ENCODE measurements around the gene CD96.

The CD96 gene

GRCh38 chr3:111667170-111667569, 125.2 kb downstream of the CD96 start:
- Histone ChIP-seq H2BK15ac (ENCODE audit: low read length) (no peak overlapping the region), H3K27ac (replicated peaks; ENCODE audit: low read length) (no peak overlapping the region), H2BK5ac (ENCODE audit: low read length) (no peak overlapping the region), H3K9me3 (replicated peaks in 1 of 2; ENCODE audit: control insufficient read depth in 2 of 2, insufficient read depth in 1 of 2, low read depth in 1 of 2, low read length in 2 of 2) (no peaks in the 10 kb centered on the region), H3K27me3 (ENCODE audit: control insufficient read depth in 3 of 3, insufficient read depth in 3 of 3, low read depth in 1 of 3, low read length in 3 of 3) (no peaks in the 10 kb centered on the region), H3K18ac (ENCODE audit: low read length) (no peak overlapping the region), H2AFZ (ENCODE audit: low read length) (no peak overlapping the region), H3K36me3 (replicated peaks in 1 of 2; ENCODE audit: control insufficient read depth in 2 of 2, insufficient read depth in 2 of 2, low read length in 2 of 2) (no peaks in the 10 kb centered on the region), H3K4ac (ENCODE audit: low read length) (no peak overlapping the region), H4K91ac (ENCODE audit: low read depth, low read length, poor library complexity) (no peak overlapping the region), H3K9ac (ENCODE audit: low read depth, low read length, poor library complexity) (no peak overlapping the region), H3K14ac (ENCODE audit: low read length) (no peak overlapping the region), H2BK12ac (ENCODE audit: low read length) (no peak overlapping the region), H4K8ac (ENCODE audit: low read depth, low read length) (no peak overlapping the region), H3K4me3 (ENCODE audit: low read length in 2 of 2) (no peak overlapping the region), H3K4me1 (ENCODE audit: control insufficient read depth in 2 of 2, insufficient read depth in 1 of 2, low read depth in 1 of 2, low read length in 2 of 2) (peaks cover 0 to 3% of the 10 kb centered on the region in 2 donors), H3K79me1 (ENCODE audit: low read depth, low read length) (no peaks in the 10 kb centered on the region), H2AK5ac (ENCODE audit: low read depth, low read length) (no peak overlapping the region), H2BK120ac (ENCODE audit: low read depth, low read length) (no peak overlapping the region), H3K23ac (ENCODE audit: low read depth, low read length, poor library complexity) (no peak overlapping the region), H3K4me2 (ENCODE audit: insufficient read depth, low read length, poor library complexity, severe bottlenecking) (no peak overlapping the region)
- WGBS, 2 donors (ENCODE audit: extremely low coverage in 2 of 2, insufficient read length in 2 of 2, insufficient replicate concordance in 1 of 2) = no CpG with 5 or more reads among the region's 5 CpGs
- DNase-seq (ENCODE audit: low spot score) = no peak

- H2BK12ac ChIP-seq (ENCODE audit: low read length) = no peak overlapping the region
- no peak overlapping the region for H2AFZ ChIP-seq (ENCODE audit: low read length)
- no peak overlapping the region for H2BK15ac ChIP-seq (ENCODE audit: low read length)
- no peak overlapping the region for H3K4me2 ChIP-seq (ENCODE audit: insufficient read depth, low read length, poor library complexity, severe bottlenecking)
- no peaks in the 10 kb centered on the region for H3K36me3 ChIP-seq (replicated peaks in 1 of 2; ENCODE audit: control insufficient read depth in 2 of 2, insufficient read depth in 2 of 2, low read length in 2 of 2)
- no peak overlapping the region for H4K8ac ChIP-seq (ENCODE audit: low read depth, low read length)
- no peaks in the 10 kb centered on the region for H3K27me3 ChIP-seq (ENCODE audit: control insufficient read depth in 3 of 3, insufficient read depth in 3 of 3, low read depth in 1 of 3, low read length in 3 of 3)
- H4K91ac ChIP-seq (ENCODE audit: low read depth, low read length, poor library complexity) = no peak overlapping the region
- H3K9me3 ChIP-seq (replicated peaks in 1 of 2; ENCODE audit: control insufficient read depth in 2 of 2, insufficient read depth in 1 of 2, low read depth in 1 of 2, low read length in 2 of 2) = no peaks in the 10 kb centered on the region
- H3K4me3 ChIP-seq (ENCODE audit: low read length in 2 of 2) = no peak overlapping the region
- peaks cover 0 to 3% of the 10 kb centered on the region in 2 donors for H3K4me1 ChIP-seq (ENCODE audit: control insufficient read depth in 2 of 2, insufficient read depth in 1 of 2, low read depth in 1 of 2, low read length in 2 of 2)
- no peaks in the 10 kb centered on the region for H3K79me1 ChIP-seq (ENCODE audit: low read depth, low read length)
- no peak overlapping the region for H2BK5ac ChIP-seq (ENCODE audit: low read length)
- no peak overlapping the region for H2AK5ac ChIP-seq (ENCODE audit: low read depth, low read length)
- no peak overlapping the region for H3K27ac ChIP-seq (replicated peaks; ENCODE audit: low read length)
- no peak overlapping the region for H3K18ac ChIP-seq (ENCODE audit: low read length)
- no peak overlapping the region for H3K14ac ChIP-seq (ENCODE audit: low read length)
- no peak overlapping the region for H3K23ac ChIP-seq (ENCODE audit: low read depth, low read length, poor library complexity)
- no peak overlapping the region for H3K4ac ChIP-seq (ENCODE audit: low read length)
- no CpG with 5 or more reads among the region's 5 CpGs for WGBS, 2 donors (ENCODE audit: extremely low coverage in 2 of 2, insufficient read length in 2 of 2, insufficient replicate concordance in 1 of 2)
- no peak for DNase-seq (ENCODE audit: low spot score)
- H3K9ac ChIP-seq (ENCODE audit: low read depth, low read length, poor library complexity) = no peak overlapping the region
- no peak overlapping the region for H2BK120ac ChIP-seq (ENCODE audit: low read depth, low read length)
Observed at GRCh38 chr3:111667621-111668239, 125.7 kb downstream of the CD96 start.

GRCh38 chr3:111668326-111668725, 126.3 kb downstream of the CD96 start:
- no peak overlapping the region for H3K4me2 ChIP-seq (ENCODE audit: insufficient read depth, low read length, poor library complexity, severe bottlenecking)
- no peaks in the 10 kb centered on the region for H3K79me1 ChIP-seq (ENCODE audit: low read depth, low read length)
- no peak overlapping the region for H3K18ac ChIP-seq (ENCODE audit: low read length)
- peaks cover 0 to 3% of the 10 kb centered on the region in 2 donors for H3K4me1 ChIP-seq (ENCODE audit: control insufficient read depth in 2 of 2, insufficient read depth in 1 of 2, low read depth in 1 of 2, low read length in 2 of 2)
- DNase-seq (ENCODE audit: low spot score) = no peak
- H3K27ac ChIP-seq (replicated peaks; ENCODE audit: low read length) = no peak overlapping the region
- H3K14ac ChIP-seq (ENCODE audit: low read length) = no peak overlapping the region
- no peak overlapping the region for H2BK15ac ChIP-seq (ENCODE audit: low read length)
- H3K9ac ChIP-seq (ENCODE audit: low read depth, low read length, poor library complexity) = no peak overlapping the region
- no peak overlapping the region for H4K8ac ChIP-seq (ENCODE audit: low read depth, low read length)
- no peak overlapping the region for H2BK5ac ChIP-seq (ENCODE audit: low read length)
- H3K9me3 ChIP-seq (replicated peaks in 1 of 2; ENCODE audit: control insufficient read depth in 2 of 2, insufficient read depth in 1 of 2, low read depth in 1 of 2, low read length in 2 of 2) = no peaks in the 10 kb centered on the region
- H3K27me3 ChIP-seq (ENCODE audit: control insufficient read depth in 3 of 3, insufficient read depth in 3 of 3, low read depth in 1 of 3, low read length in 3 of 3) = peaks cover 0 to 3% (median 0%) of the 10 kb centered on the region in 3 experiments
- H2AK5ac ChIP-seq (ENCODE audit: low read depth, low read length) = no peak overlapping the region
- no peak overlapping the region for H3K4me3 ChIP-seq (ENCODE audit: low read length in 2 of 2)
- H3K23ac ChIP-seq (ENCODE audit: low read depth, low read length, poor library complexity) = no peak overlapping the region
- no peaks in the 10 kb centered on the region for H3K36me3 ChIP-seq (replicated peaks in 1 of 2; ENCODE audit: control insufficient read depth in 2 of 2, insufficient read depth in 2 of 2, low read length in 2 of 2)
- no peak overlapping the region for H4K91ac ChIP-seq (ENCODE audit: low read depth, low read length, poor library complexity)
- no peak overlapping the region for H2BK12ac ChIP-seq (ENCODE audit: low read length)
- no peak overlapping the region for H2BK120ac ChIP-seq (ENCODE audit: low read depth, low read length)
- no peak overlapping the region for H3K4ac ChIP-seq (ENCODE audit: low read length)
- no peak overlapping the region for H2AFZ ChIP-seq (ENCODE audit: low read length)

- H4K91ac ChIP-seq (ENCODE audit: low read depth, low read length, poor library complexity) = no peak overlapping the region
- no peak overlapping the region for H3K4me3 ChIP-seq (ENCODE audit: low read length in 2 of 2)
- no peaks in the 10 kb centered on the region for H3K9me3 ChIP-seq (replicated peaks in 1 of 2; ENCODE audit: control insufficient read depth in 2 of 2, insufficient read depth in 1 of 2, low read depth in 1 of 2, low read length in 2 of 2)
- H2BK12ac ChIP-seq (ENCODE audit: low read length) = no peak overlapping the region
- H3K4ac ChIP-seq (ENCODE audit: low read length) = no peak overlapping the region
- H3K79me1 ChIP-seq (ENCODE audit: low read depth, low read length) = no peaks in the 10 kb centered on the region
- DNase-seq (ENCODE audit: low spot score) = peak; percentile 32
- no peak overlapping the region for H3K9ac ChIP-seq (ENCODE audit: low read depth, low read length, poor library complexity)
- no peak overlapping the region for H3K23ac ChIP-seq (ENCODE audit: low read depth, low read length, poor library complexity)
- H2BK15ac ChIP-seq (ENCODE audit: low read length) = no peak overlapping the region
- H3K27ac ChIP-seq (replicated peaks; ENCODE audit: low read length) = no peak overlapping the region
- no peaks in the 10 kb centered on the region for H3K36me3 ChIP-seq (replicated peaks in 1 of 2; ENCODE audit: control insufficient read depth in 2 of 2, insufficient read depth in 2 of 2, low read length in 2 of 2)
- no peak overlapping the region for H3K14ac ChIP-seq (ENCODE audit: low read length)
- peaks cover 0 to 5% (median 4%) of the 10 kb centered on the region in 3 experiments for H3K27me3 ChIP-seq (ENCODE audit: control insufficient read depth in 3 of 3, insufficient read depth in 3 of 3, low read depth in 1 of 3, low read length in 3 of 3)
- no peak overlapping the region for H3K4me2 ChIP-seq (ENCODE audit: insufficient read depth, low read length, poor library complexity, severe bottlenecking)
- H4K8ac ChIP-seq (ENCODE audit: low read depth, low read length) = no peak overlapping the region
- no peak overlapping the region for H2BK5ac ChIP-seq (ENCODE audit: low read length)
- peaks cover 0 to 3% of the 10 kb centered on the region in 2 donors for H3K4me1 ChIP-seq (ENCODE audit: control insufficient read depth in 2 of 2, insufficient read depth in 1 of 2, low read depth in 1 of 2, low read length in 2 of 2)
- no peak overlapping the region for H2AFZ ChIP-seq (ENCODE audit: low read length)
- H3K18ac ChIP-seq (ENCODE audit: low read length) = no peak overlapping the region
- WGBS, 2 donors (ENCODE audit: extremely low coverage in 2 of 2, insufficient read length in 2 of 2, insufficient replicate concordance in 1 of 2) = no CpG with 5 or more reads among the region's 5 CpGs
- no peak overlapping the region for H2BK120ac ChIP-seq (ENCODE audit: low read depth, low read length)
- H2AK5ac ChIP-seq (ENCODE audit: low read depth, low read length) = no peak overlapping the region
Observed at GRCh38 chr3:111668888-111669488, 127.0 kb downstream of the CD96 start.
